ENCODE data around the gene PCP4L1.

GRCh38 chr1:161244888-161245287, 13.7 kb upstream of the PCP4L1 start:
- TF ChIP-seq CTCF (IDR thresholded peaks at IDR 0.05 in 2 of 3, conservative IDR thresholded peaks at IDR 0.05 in 1 of 3; ENCODE audit: borderline replicate concordance in 1 of 3, insufficient read depth in 1 of 3, low read depth in 2 of 3, low read length in 2 of 3) (no peak), RAD21 (IDR thresholded peaks at IDR 0.05; ENCODE audit: low read depth) (no peak), SRF (IDR thresholded peaks at IDR 0.05; ENCODE audit: low read depth) (no peak), YY1 (IDR thresholded peaks at IDR 0.05; ENCODE audit: extremely low read depth, insufficient replicate concordance, low read depth, low read length) (no peak), POLR2AphosphoS5 (IDR thresholded peaks at IDR 0.05; ENCODE audit: low read depth, low read length) (no peak), POLR2A (IDR thresholded peaks at IDR 0.05; ENCODE audit: borderline replicate concordance, extremely low read depth, insufficient read depth, insufficient read length) (no peak), ATF3 (IDR thresholded peaks at IDR 0.05) (no peak), TCF7L2 (IDR thresholded peaks at IDR 0.05; ENCODE audit: borderline replicate concordance, extremely low read depth, insufficient read depth, insufficient read length) (no peak)

Measured in HCT116 (cell line).